Large intestine (tissue), 3 donors: ENCODE data around the gene C5orf58. TPM values are rescaled to one million over a fixed set of nuclear protein-coding genes. Genes with fewer than 3 reads are reported as not detected.
"Not testable (repeated sequence)": the region's sequence is repeated elsewhere in the genome, so short reads cannot be mapped to it uniquely, and the experiment has no call there.

Experiments used
- DNase-seq, 2 donors: peaks; one replicate each; pipeline versions ENCODE4 v3.0.0 to v3.0.0-alpha.2; 2013
- H3K27ac ChIP-seq: one replicate; pipeline ENCODE4 v1.5.1; 2013; ENCODE audit warnings: low read length
- H3K27me3 ChIP-seq: 2 replicates; pipeline ENCODE4 v1.6.1; 2013; ENCODE audit warnings: low read length; ENCODE audit not compliant: control insufficient read depth, insufficient read depth
- H3K36me3 ChIP-seq: 2 replicates; pipeline ENCODE4 v1.6.1; 2013; ENCODE audit warnings: low read length; ENCODE audit not compliant: control insufficient read depth, insufficient read depth
- H3K4me1 ChIP-seq: one replicate; pipeline ENCODE4 v1.6.1; 2013; ENCODE audit warnings: low read length; ENCODE audit not compliant: control insufficient read depth, insufficient read depth
- H3K4me3 ChIP-seq: one replicate; pipeline ENCODE4 v1.5.1; 2013; ENCODE audit warnings: low read length
- H3K9me3 ChIP-seq: one replicate; pipeline ENCODE4 v1.6.1; 2013; ENCODE audit warnings: mild to moderate bottlenecking, low read depth, low read length, moderate library complexity; ENCODE audit not compliant: control insufficient read depth
- WGBS: methylation state at CpG from one replicate; pipeline ENCODE4 v1.1.5; 2013; ENCODE audit warnings: low lambda C conversion rate; ENCODE audit not compliant: insufficient coverage; 5-methylcytosine and 5-hydroxymethylcytosine counted together
- polyA plus RNA-seq: library from polyadenylated mRNA; unstranded; fragments of 120-200 nt; gene quantifications from one replicate; pipeline ENCODE4 v1.2.1, GENCODE V29; 2013

The C5orf58 gene
- polyA plus RNA-seq, 1 donor, result 1.0 TPM

GRCh38 chr5:170245436-170245835 lies 12.7 kb downstream of the C5orf58 start:
- 100% methylated on average over 1 of the region's 23 CpGs for WGBS

GRCh38 chr5:170246126-170246870 lies 13.5 kb downstream of the C5orf58 start:
- Histone ChIP-seq H3K4me1 (no peaks in the 10 kb centered on the region), H3K27me3 (no peaks in the 10 kb centered on the region), H3K9me3 (no peaks in the 10 kb centered on the region), H3K27ac (no peak overlapping the region), H3K36me3 (no peaks in the 10 kb centered on the region), H3K4me3 (no peak overlapping the region)
- 82% methylated on average over 2 of the region's 4 CpGs for WGBS
- DNase-seq, result no peak

More at GRCh38 chr5:170245436-170245835, 12.7 kb downstream of the C5orf58 start:
- not testable (repeated sequence) for H3K4me1 ChIP-seq, H3K9me3 ChIP-seq, H3K36me3 ChIP-seq, H3K27ac ChIP-seq, H3K27me3 ChIP-seq, H3K4me3 ChIP-seq, DNase-seq

- Histone ChIP-seq H3K4me1 (no peaks in the 10 kb centered on the region), H3K27me3 (peaks cover 2% of the 10 kb centered on the region), H3K9me3 (no peaks in the 10 kb centered on the region), H3K4me3 (no peak overlapping the region), H3K27ac (no peak overlapping the region), H3K36me3 (no peaks in the 10 kb centered on the region)
- 67% methylated on average over 1 of the region's 2 CpGs for WGBS
- no peak for DNase-seq
Observed at GRCh38 chr5:170247363-170247762, 14.6 kb downstream of the C5orf58 start.

DNA sequence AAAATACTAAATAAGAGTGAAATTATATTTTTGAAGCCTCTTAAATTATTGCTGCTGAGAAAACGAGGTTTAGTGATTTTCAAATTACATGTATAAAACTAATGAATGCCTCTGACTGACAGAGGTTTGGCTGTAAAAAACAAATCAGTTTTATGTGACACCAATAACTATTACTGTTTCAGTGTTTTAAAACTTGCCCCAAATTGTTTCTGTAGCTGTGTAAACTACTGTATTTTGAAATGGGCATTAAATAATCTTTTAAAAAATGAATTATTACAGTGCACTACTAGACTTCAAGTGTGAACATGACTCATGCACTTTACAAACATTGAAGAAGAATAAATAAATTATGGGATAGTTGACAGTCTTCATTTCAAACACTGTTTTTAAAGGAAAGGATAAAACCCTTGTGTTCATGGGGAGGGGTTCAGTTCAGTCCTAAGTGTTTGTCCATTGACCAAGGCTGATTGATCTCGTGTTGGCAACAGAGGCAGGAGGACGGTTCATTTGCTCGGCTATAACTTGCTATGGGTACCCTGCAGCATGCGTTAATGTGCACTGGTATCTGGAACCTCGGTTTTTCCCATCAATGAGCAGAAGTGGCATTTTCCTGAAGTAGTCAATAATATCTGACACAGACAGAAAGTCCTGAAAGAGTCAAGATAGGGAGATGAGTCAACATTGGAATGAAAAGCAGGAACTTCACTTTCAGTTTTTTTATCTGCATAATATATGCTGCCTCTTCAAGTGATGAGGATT lies 15.6 kb downstream of the C5orf58 start:
- Histone ChIP-seq H3K27me3 (peaks cover 2% of the 10 kb centered on the region), H3K9me3 (no peaks in the 10 kb centered on the region), H3K4me1 (no peaks in the 10 kb centered on the region), H3K27ac (no peak overlapping the region), H3K36me3 (no peaks in the 10 kb centered on the region), H3K4me3 (no peak overlapping the region)
- 60% methylated on average over 1 of the region's 6 CpGs for WGBS
- no peak for DNase-seq

DNA sequence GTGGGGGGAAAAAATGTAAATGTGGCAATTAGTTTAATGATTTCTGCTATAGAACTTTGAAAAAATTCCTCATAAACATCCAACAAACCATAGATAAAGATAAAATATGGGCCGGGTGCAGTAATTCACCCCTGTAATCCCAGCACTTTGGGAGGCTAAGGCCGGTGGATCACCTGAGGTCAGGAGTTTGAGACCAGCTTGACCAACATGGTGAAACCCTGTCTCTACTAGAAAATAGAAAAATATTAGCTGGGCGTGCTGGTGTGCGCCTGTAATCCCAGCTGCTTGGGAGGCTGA lies 16.1 kb downstream of the C5orf58 start:
- not testable (repeated sequence) for H3K9me3 ChIP-seq, H3K4me1 ChIP-seq, DNase-seq, H3K4me3 ChIP-seq, H3K27me3 ChIP-seq, H3K27ac ChIP-seq, H3K36me3 ChIP-seq
- no CpG with 5 or more reads among the region's 4 CpGs for whole genome bisulfite sequencing

- Histone ChIP-seq H3K27me3 (peaks cover 2% of the 10 kb centered on the region), H3K36me3 (no peaks in the 10 kb centered on the region)
- WGBS, result 100% methylated on average over 1 of the region's 4 CpGs
Observed at GRCh38 chr5:170249355-170249754, 16.6 kb downstream of the C5orf58 start.

DNA sequence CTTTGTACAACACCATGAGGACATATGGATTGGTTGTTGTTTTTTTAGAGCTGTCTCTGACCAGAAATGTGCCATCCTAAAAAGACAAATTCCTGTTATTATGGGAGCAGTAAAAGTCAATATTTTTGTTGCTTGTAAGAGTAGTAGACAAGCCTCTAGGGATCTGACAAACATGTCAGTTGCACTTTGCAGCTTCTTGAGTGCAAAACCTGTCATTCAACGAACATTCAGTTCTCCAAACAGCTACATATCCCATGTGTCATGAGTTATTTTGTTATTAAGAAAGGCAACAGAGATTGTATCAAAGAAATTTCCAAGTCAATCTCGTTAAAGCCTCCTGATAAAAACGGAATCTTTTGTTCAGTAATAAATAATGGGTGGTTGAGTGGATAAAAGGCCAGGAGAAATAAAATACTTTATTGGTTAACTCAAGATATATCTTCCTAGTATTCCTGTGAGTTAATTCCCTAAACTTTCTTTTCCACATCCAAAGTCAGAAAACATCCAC lies 18.1 kb downstream of the C5orf58 start:
- H3K36me3 ChIP-seq, result no peaks in the 10 kb centered on the region
- WGBS, result no CpG with 5 or more reads among the region's 3 CpGs
- no peak for DNase-seq

More at GRCh38 chr5:170249355-170249754, 16.6 kb downstream of the C5orf58 start:
- Histone ChIP-seq H3K9me3 (no peaks in the 10 kb centered on the region), H3K4me1 (no peaks in the 10 kb centered on the region), H3K27ac (no peak overlapping the region), H3K4me3 (no peak overlapping the region)
- DNase-seq, result no peak

DNA sequence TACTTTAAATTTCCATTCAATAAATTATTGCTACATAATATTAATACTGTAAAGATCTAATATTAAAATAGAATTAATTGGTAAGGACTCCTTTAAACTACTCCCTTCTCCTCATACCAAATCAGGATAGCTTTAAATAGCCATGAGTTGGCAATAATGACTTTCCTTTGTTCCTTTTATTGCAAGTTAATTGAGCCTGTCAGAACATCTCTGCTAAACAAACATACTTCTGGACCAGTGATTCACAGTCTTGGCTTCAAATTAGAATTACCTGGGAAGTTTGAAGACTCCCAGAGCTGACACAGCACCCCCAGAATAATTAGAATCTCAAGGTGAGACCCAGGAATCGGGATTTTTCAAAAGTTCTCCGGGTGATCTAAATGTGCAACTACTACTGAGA lies 18.7 kb downstream of the C5orf58 start:
- 93% methylated on average over 2 of the region's 2 CpGs for WGBS
- Histone ChIP-seq H3K27me3 (peaks cover 2% of the 10 kb centered on the region), H3K27ac (no peak overlapping the region), H3K9me3 (no peaks in the 10 kb centered on the region), H3K4me3 (no peak overlapping the region), H3K36me3 (no peaks in the 10 kb centered on the region), H3K4me1 (no peaks in the 10 kb centered on the region)
- DNase-seq, result no peak

More for the DNA sequence above, 18.1 kb downstream of the C5orf58 start:
- Histone ChIP-seq H3K4me3 (no peak overlapping the region), H3K27ac (no peak overlapping the region), H3K9me3 (no peaks in the 10 kb centered on the region), H3K4me1 (no peaks in the 10 kb centered on the region), H3K27me3 (peaks cover 2% of the 10 kb centered on the region)

DNA sequence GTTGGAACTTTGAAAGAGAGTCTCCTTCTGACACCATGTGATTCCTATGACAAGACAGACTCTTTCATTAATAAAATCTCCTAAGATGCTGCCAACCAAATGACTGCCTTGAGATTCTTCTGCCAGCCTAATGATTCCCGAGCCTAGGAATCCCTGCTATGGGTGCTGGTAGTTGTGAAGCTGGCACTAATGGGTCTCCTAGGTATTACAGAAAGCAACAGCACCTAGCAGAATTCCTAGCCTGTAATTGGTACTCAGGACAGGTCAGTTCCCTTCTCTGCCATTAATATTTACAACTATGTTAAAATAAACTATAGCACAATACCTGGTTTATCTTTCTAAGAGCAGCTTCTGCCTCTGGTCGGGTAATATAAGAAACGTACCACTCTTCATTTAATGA lies 19.3 kb downstream of the C5orf58 start:
- Histone ChIP-seq H3K4me1 (no peaks in the 10 kb centered on the region), H3K36me3 (no peaks in the 10 kb centered on the region), H3K9me3 (no peaks in the 10 kb centered on the region), H3K27ac (no peak overlapping the region), H3K4me3 (no peak overlapping the region), H3K27me3 (peaks cover 2% of the 10 kb centered on the region)
- DNase-seq, result no peak
- 43% methylated on average over 2 of the region's 3 CpGs for WGBS

DNA sequence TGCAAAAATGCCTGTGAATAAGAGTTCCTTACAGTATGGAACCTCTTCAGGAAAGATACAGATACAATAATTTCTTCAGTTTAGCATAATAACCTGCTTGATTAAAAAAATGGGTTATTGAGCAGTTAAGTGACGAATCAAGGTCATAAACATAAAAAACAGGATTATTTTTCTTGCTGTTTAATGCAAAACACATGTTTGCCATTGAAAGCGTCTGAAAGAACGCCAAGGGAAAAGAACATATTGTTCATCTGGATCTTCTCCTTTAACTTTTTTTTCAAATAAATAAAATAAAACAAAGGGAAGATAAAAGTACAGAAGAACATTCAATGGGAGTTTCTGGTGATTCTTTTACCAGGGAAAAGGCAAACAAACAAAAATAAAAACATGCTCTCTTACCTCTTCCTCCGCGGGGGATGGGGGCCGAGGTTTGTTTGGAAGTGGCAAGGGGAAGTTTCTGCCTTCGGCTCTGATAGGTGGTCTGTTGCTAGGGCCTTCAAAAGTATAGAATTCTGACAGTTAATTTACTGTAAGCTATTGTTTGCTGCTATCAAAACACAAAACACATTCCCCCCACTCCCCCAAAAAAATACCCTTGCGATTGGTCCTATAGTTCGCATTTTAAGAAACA lies 20.1 kb downstream of the C5orf58 start:
- Histone ChIP-seq H3K36me3 (no peaks in the 10 kb centered on the region), H3K4me1 (no peaks in the 10 kb centered on the region), H3K27ac (no peak overlapping the region), H3K4me3 (no peak overlapping the region), H3K9me3 (no peaks in the 10 kb centered on the region), H3K27me3 (peaks cover 2% of the 10 kb centered on the region)
- WGBS, result 25% methylated on average over 2 of the region's 9 CpGs
- DNase-seq, result no peak
